Kidney (tissue), 14 donors: Measurements from ENCODE around the gene PRKACA. TPM values are rescaled to one million over a fixed set of nuclear protein-coding genes. Genes with fewer than 3 reads are reported as not detected.

ENCODE experiments used
- DNase-seq, 5 donors: peaks; one replicate each; pipeline ENCODE4 v3.0.0-alpha.2; 2013 to 2020
- FAIRE-seq: peaks from 2 replicates; lab custom pipeline; 2012; peaks lifted over from hg19 to GRCh38; lab: Jason Lieb, UNC
- H3K27ac ChIP-seq, 2 donors: one replicate each; pipeline ENCODE4 v1.7.0; 2013; ENCODE audit warnings: low read depth in 2 of 2, low read length in 2 of 2, inconsistent platforms in 1 of 2
- H3K27me3 ChIP-seq: one replicate; pipeline ENCODE4 v1.7.1; 2013; ENCODE audit warnings: low read length, inconsistent platforms; ENCODE audit not compliant: control insufficient read depth, insufficient read depth
- H3K36me3 ChIP-seq, 3 donors: one replicate each; pipeline versions ENCODE4 v1.7.0 to v1.7.1; 2013; ENCODE audit warnings: low read length in 3 of 3, control low read depth in 1 of 3, inconsistent platforms in 1 of 3; ENCODE audit not compliant: insufficient read depth in 3 of 3, control insufficient read depth in 2 of 3
- H3K4me1 ChIP-seq, 3 donors: one replicate each; pipeline versions ENCODE4 v1.7.0 to v1.7.1; 2013; ENCODE audit warnings: low read length in 3 of 3, inconsistent platforms in 1 of 3, low read depth in 1 of 3; ENCODE audit not compliant: control insufficient read depth in 2 of 3, insufficient read depth in 2 of 3
- H3K4me3 ChIP-seq, 3 donors: one replicate each; pipeline versions ENCODE4 v1.7.0 to v1.8.1; 2013; ENCODE audit warnings: low read length in 3 of 3, control low read depth in 1 of 3, inconsistent platforms in 1 of 3
- H3K9ac ChIP-seq, 3 donors: one replicate each; pipeline versions ENCODE4 v1.7.0 to v1.7.1; 2013; ENCODE audit warnings: low read length in 3 of 3, control low read depth in 1 of 3, inconsistent platforms in 1 of 3
- H3K9me3 ChIP-seq, 3 donors: one replicate each; pipeline versions ENCODE4 v1.7.0 to v1.7.1; 2013; ENCODE audit warnings: low read length in 3 of 3, control low read depth in 1 of 3, inconsistent platforms in 1 of 3; ENCODE audit not compliant: control insufficient read depth in 2 of 3, insufficient read depth in 1 of 3
- intact Hi-C: fragments of 100-400 bp; cut with DNase I; formaldehyde crosslinking; loops from one replicate; pipeline ENCODE4 v1.11.1; 2022
- polyA plus RNA-seq: library from polyadenylated mRNA; stranded (reverse); fragments of 350-450 nt; fragmentation: Illumina TruSeq; extraction: RNeasy Lipid Tissue Mini Kit (QIAGEN cat#74804); gene quantifications from one replicate; pipeline ENCODE4 v1.2.3, GENCODE V29; 2014; ENCODE audit warnings: low read depth, low replicate concordance; ENCODE audit not compliant: insufficient read depth
- total RNA-seq: library from RNA; stranded (reverse); fragmentation: NEBNext Ultra II Directional; extraction: Animal tissue kit (Norgen Biotek cat#: 25700); gene quantifications from one replicate; pipeline ENCODE4 v1.2.1, GENCODE V29; 2021
- TF ChIP-seq, protein P1 (sequence below): IDR thresholded peaks from 3 replicates; pipeline ENCODE4 v1.5.1; 2012; ENCODE audit warnings: mild to moderate bottlenecking, moderate library complexity, borderline replicate concordance; ENCODE audit not compliant: insufficient read depth; ENCODE audit errors: extremely low read depth
- donor health status: control.
- donor health status: control.
- donor health status: control.
- donor health status: control.
- donor health status: control.
- donor health status: DM: yes; HTN: yes; CAD: no.
- donor health status: Normal renal cell carcinoma (clear cell type).

Gene PRKACA
- total and polyA plus RNA-seq, 2 donors from 2014 or later: 51.4 to 92.3 TPM

DNA sequence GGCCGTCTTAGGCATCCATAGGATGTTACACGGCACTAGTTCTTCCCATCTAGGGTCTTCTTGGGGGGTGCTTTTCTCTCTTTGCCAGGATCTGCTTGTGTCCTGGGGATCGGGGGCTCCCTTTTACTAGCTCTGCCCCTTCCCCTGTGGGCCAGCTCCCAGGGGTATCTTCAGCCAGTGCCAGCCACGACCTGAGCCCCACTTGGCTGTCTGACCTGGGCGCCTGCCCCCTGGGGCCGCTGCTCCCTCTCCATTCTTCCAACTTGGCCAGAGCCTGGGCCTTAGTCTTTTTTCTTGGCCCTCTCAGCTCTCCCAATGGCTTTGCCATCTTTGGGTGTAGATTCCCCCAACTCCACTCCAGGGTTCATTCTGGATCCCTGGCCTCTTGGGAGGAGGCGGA is 3.1 kb downstream of the PRKACA start:
- no peaks in the 10 kb centered on the region for H3K36me3 ChIP-seq
- TF ChIP-seq, protein P1, sequence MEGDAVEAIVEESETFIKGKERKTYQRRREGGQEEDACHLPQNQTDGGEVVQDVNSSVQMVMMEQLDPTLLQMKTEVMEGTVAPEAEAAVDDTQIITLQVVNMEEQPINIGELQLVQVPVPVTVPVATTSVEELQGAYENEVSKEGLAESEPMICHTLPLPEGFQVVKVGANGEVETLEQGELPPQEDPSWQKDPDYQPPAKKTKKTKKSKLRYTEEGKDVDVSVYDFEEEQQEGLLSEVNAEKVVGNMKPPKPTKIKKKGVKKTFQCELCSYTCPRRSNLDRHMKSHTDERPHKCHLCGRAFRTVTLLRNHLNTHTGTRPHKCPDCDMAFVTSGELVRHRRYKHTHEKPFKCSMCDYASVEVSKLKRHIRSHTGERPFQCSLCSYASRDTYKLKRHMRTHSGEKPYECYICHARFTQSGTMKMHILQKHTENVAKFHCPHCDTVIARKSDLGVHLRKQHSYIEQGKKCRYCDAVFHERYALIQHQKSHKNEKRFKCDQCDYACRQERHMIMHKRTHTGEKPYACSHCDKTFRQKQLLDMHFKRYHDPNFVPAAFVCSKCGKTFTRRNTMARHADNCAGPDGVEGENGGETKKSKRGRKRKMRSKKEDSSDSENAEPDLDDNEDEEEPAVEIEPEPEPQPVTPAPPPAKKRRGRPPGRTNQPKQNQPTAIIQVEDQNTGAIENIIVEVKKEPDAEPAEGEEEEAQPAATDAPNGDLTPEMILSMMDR: no peak
- H3K4me3 ChIP-seq: no peak overlapping the region
- H3K9me3 ChIP-seq: no peaks in the 10 kb centered on the region
- H3K27ac ChIP-seq: peak overlapping the region in 1 of 2 donors; percentile 11
- FAIRE-seq (no peak), DNase-seq (no peak)
- intact Hi-C loops: no loop called here
- H3K9ac ChIP-seq: no peak overlapping the region
- peaks cover 0 to 44% (median 32%) of the 10 kb centered on the region in 3 donors for H3K4me1 ChIP-seq
- H3K27me3 ChIP-seq: no peaks in the 10 kb centered on the region

DNA sequence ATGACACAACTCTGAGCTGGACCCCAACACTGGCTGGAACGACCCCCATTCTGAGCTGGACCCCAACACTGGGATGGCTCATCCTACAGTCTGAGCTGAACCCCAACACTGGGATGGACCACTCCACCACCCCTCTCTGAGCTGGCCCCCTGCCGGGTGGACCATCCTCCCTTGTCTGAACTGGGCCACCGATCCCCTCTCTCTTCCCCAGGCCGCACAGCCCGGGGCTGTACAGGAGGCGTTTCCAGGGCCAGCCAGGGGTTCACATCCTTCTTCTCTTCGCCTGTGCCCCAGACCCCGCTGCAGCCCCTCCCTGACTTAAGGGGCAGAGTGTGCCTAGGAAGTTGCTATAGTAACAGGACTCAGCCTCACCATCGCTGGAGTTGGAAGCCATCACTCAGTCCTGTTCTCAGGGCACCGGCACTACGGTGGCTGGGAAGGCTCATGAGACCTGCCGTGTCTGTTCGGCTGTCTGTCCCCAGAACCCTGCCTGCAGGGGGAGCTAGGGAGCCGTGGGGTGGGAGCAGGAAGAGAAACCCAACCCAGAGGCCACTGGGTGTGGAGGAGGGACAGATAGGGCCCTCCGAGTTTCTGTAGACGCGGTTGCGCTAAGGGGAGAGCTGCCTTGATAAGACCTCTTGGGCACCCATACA is 3.7 kb downstream of the PRKACA start:
- intact Hi-C loops: no loop called here
- Histone ChIP-seq H3K27ac (peak overlapping the region; percentile 78 to 80), H3K9ac (peak overlapping the region in 1 of 3 donors; percentile 58), H3K36me3 (no peaks in the 10 kb centered on the region), H3K27me3 (no peaks in the 10 kb centered on the region), H3K4me3 (no peak overlapping the region), H3K9me3 (no peaks in the 10 kb centered on the region), H3K4me1 (peaks cover 0 to 39% (median 27%) of the 10 kb centered on the region in 3 donors)
- TF ChIP-seq, protein P1: no peak
- FAIRE-seq (no peak), DNase-seq (no peak)

DNA sequence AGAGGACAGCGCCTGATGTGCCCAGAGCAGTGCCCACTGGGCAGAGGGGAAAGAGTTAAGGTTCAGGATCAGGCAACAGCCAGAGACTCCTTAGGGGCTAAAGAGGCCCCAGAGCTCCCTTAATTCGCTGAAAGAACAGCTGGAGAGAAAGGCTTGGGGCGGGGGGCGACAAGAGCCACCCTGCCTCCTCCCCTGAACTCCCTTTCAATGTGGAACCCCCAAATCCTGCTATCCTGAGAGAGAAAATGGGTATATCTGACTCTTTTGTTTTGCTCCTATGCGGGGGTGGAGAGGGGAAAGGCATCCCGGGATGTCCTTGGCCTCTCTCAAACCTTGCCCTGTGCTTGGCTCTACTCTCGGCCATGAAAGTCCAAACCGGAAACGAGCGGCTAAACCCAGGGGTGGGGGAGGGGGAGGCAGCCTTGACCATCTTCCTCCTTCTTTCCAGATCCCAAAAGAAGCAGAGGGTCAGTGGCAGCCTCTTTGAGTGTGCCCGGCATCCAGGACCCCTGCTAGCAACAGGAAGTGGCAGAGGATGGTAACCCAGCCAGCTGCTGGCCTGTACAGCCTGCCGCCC is 4.7 kb downstream of the PRKACA start:
- intact Hi-C loops: no loop called here
- peak overlapping the region in 1 of 3 donors; percentile 58 for H3K9ac ChIP-seq
- no peak for FAIRE-seq

More for the DNA sequence above, 4.7 kb downstream of the PRKACA start:
- H3K4me3 ChIP-seq: peak overlapping the region in 1 of 3 donors; percentile 13
- no peaks in the 10 kb centered on the region for H3K9me3 ChIP-seq
- TF ChIP-seq, protein P1: no peak
- H3K36me3 ChIP-seq: peaks cover 0 to 2% (median 0%) of the 10 kb centered on the region in 3 donors
- peak overlapping the region; percentile 78 to 80 for H3K27ac ChIP-seq
- peak in 2 of 5 donors; percentile 72 to 84 for DNase-seq
- peaks cover 0 to 34% (median 20%) of the 10 kb centered on the region in 3 donors for H3K4me1 ChIP-seq
- H3K27me3 ChIP-seq: no peaks in the 10 kb centered on the region
